B cell (primary cell): ENCODE results near the gene TFB1M. TPM values are rescaled to one million over a fixed set of nuclear protein-coding genes. Genes with fewer than 3 reads are reported as not detected.
A peak's percentile ranks its signal among the peaks of the same experiment; 100 is the strongest.
"Not testable (repeated sequence)": the region's sequence is repeated elsewhere in the genome, so short reads cannot be mapped to it uniquely, and the experiment has no call there.

Experiments
- ATAC-seq: fragments of 200-7000 bp; cut with Tn5 transposase; one replicate; pipeline ENCODE4 v1.10.0; 2021; ENCODE audit warnings: low read depth, mild to moderate bottlenecking, moderate number of reproducible peaks, moderate library complexity
- CTCF ChIA-PET: fragments of 350-600 bp; sonication (Branson Sonifier 250); formaldehyde crosslinking; loops from one replicate; lab custom pipeline; 2021; ENCODE audit warnings: antibody characterized with exemption, inconsistent platforms; lab: Charles Lee
- POLR2A ChIA-PET: fragments of 350-600 bp; sonication (Branson Sonifier 250); formaldehyde crosslinking; loops from one replicate; lab custom pipeline; 2021; ENCODE audit warnings: antibody characterized with exemption; lab: Charles Lee
- DNase-seq: peaks from one replicate; pipeline ENCODE4 v3.0.0; 2013
- H2AFZ ChIP-seq: 2 replicates; pipeline ENCODE4 v1.6.1; 2012; ENCODE audit warnings: mild to moderate bottlenecking, low read depth, low read length; ENCODE audit not compliant: insufficient read depth, poor library complexity, severe bottlenecking
- H3K27ac ChIP-seq, 2 donors: 1 replicate in 1 of 2; 2 replicates in 1 of 2; pipeline ENCODE4 v1.5.1; 2012 to 2013; ENCODE audit warnings: low read length in 2 of 2, mild to moderate bottlenecking in 2 of 2, moderate library complexity in 1 of 2
- H3K27me3 ChIP-seq, 4 experiments: fragments of 200-600 bp in 1 of 4; sonication (generic) in 1 of 4; replicated peaks in 1 of 4; 1 replicate in 2 of 4; 2 replicates in 2 of 4; pipeline versions ENCODE4 v1.6.1 to v1.7.0; 2013 to 2016; ENCODE audit warnings: low read length in 3 of 4, mild to moderate bottlenecking in 2 of 4, mixed read lengths in 1 of 4, moderate library complexity in 1 of 4; ENCODE audit not compliant: insufficient read depth in 4 of 4, control insufficient read depth in 3 of 4; ENCODE audit errors: control extremely low read depth in 1 of 4
- H3K36me3 ChIP-seq, 2 experiments: replicated peaks in 1 of 2; 1 replicate in 1 of 2; 2 replicates in 1 of 2; pipeline versions ENCODE4 v1.6.1 to v1.7.1; 2013; ENCODE audit warnings: low read length in 1 of 2; ENCODE audit not compliant: insufficient read depth in 2 of 2, control insufficient read depth in 1 of 2; ENCODE audit errors: control extremely low read depth in 1 of 2, extremely low read depth in 1 of 2
- H3K4me1 ChIP-seq, 2 donors: fragments of 200-600 bp in 1 of 2; sonication (generic) in 1 of 2; 1 replicate in 1 of 2; 2 replicates in 1 of 2; pipeline versions ENCODE4 v1.5.1 to v1.6.1; 2013 to 2017; ENCODE audit warnings: low read length in 2 of 2; ENCODE audit not compliant: control insufficient read depth in 2 of 2, insufficient read depth in 2 of 2
- H3K4me2 ChIP-seq: replicated peaks from 2 replicates; pipeline ENCODE3; 2012; ENCODE audit warnings: mild to moderate bottlenecking, low read depth, low read length; ENCODE audit not compliant: poor library complexity, severe bottlenecking
- H3K4me3 ChIP-seq, 5 experiments: fragments of 200-600 bp in 1 of 5; sonication (generic) in 1 of 5; 1 replicate in 3 of 5; 2 replicates in 2 of 5; pipeline versions ENCODE4 v1.5.1 to v1.7.0; 2011 to 2016; ENCODE audit warnings: low read length in 4 of 5, mild to moderate bottlenecking in 4 of 5, low read depth in 2 of 5, control low read depth in 1 of 5, moderate library complexity in 1 of 5; ENCODE audit not compliant: insufficient read depth in 1 of 5; ENCODE audit errors: control extremely low read depth in 1 of 5, extremely low read depth in 1 of 5
- H3K79me2 ChIP-seq: fragments of 200-600 bp; sonication (generic); one replicate; pipeline ENCODE4 v1.6.0; 2016; ENCODE audit warnings: low read length; ENCODE audit not compliant: control insufficient read depth, insufficient read depth
- H3K9ac ChIP-seq: fragments of 200-600 bp; sonication (generic); 2 replicates; pipeline ENCODE4 v1.6.1; 2017; ENCODE audit warnings: mild to moderate bottlenecking, low read length, moderate library complexity
- H3K9me3 ChIP-seq, 3 donors: one replicate each; pipeline versions ENCODE4 v1.6.1 to v1.7.1; 2013; ENCODE audit warnings: low read length in 2 of 3; ENCODE audit not compliant: control insufficient read depth in 2 of 3, insufficient read depth in 1 of 3; ENCODE audit errors: control extremely low read depth in 1 of 3
- H4K20me1 ChIP-seq: 2 replicates; pipeline ENCODE4 v1.6.0; 2012; ENCODE audit warnings: mild to moderate bottlenecking, low read length; ENCODE audit not compliant: insufficient read depth, control insufficient read depth, poor library complexity, severe bottlenecking
- H3K27ac Mint-ChIP-seq: one replicate; pipeline ENCODE4 v1.8.0; 2021; ENCODE audit warnings: mixed read lengths
- H3K27me3 Mint-ChIP-seq: one replicate; pipeline ENCODE4 v1.8.0; 2021; ENCODE audit warnings: mixed read lengths
- H3K4me1 Mint-ChIP-seq: one replicate; pipeline ENCODE4 v1.8.0; 2021; ENCODE audit warnings: mixed read lengths
- H3K4me3 Mint-ChIP-seq: one replicate; pipeline ENCODE4 v1.8.0; 2021; ENCODE audit warnings: mixed read lengths
- H3K9me3 Mint-ChIP-seq: one replicate; pipeline ENCODE4 v1.8.0; 2022; ENCODE audit warnings: mixed read lengths; ENCODE audit not compliant: insufficient read depth
- CTCF ChIP-seq: fragments of 200-600 bp; IDR thresholded peaks from one replicate; pipeline ENCODE4 v1.8.0; 2022; ENCODE audit warnings: antibody characterized with exemption, mild to moderate bottlenecking
- EZH2 ChIP-seq: IDR thresholded peaks from 2 replicates; pipeline ENCODE4 v1.6.1; 2012; ENCODE audit warnings: borderline replicate concordance, low read depth, mild to moderate bottlenecking, moderate library complexity, low read length; ENCODE audit not compliant: insufficient read depth, poor library complexity, severe bottlenecking
- WGBS: methylation state at CpG from one replicate; pipeline ENCODE4 v1.1.5; 2013; ENCODE audit warnings: missing lambda C conversion rate; ENCODE audit not compliant: insufficient coverage; 5-methylcytosine and 5-hydroxymethylcytosine counted together
- intact Hi-C: fragments of 100-400 bp; cut with micrococcal nuclease; formaldehyde crosslinking; loops from one replicate; pipeline ENCODE4 v1.10.0; 2022
- polyA plus RNA-seq: library from polyadenylated mRNA; depleted of rRNA; stranded (reverse); fragments of >200 nt; gene quantifications from 2 replicates; pipeline ENCODE4 v1.2.3, GENCODE V29; 2012
- total RNA-seq, 2 donors: library from RNA; stranded (reverse); fragments of 120-200 nt in 1 of 2; gene quantifications; 1 replicate in 1 of 2; 2 replicates in 1 of 2; pipeline versions ENCODE4 v1.2.3 to v1.2.4, GENCODE V29; 2013 to 2022

TFB1M gene
- total and polyA plus RNA-seq, 2 donors (not counting 1 experiment from before 2014, with no cell fraction given): 18.6 to 49.9 TPM

- intact Hi-C loops: loop anchor here (5.0 kb wide), 1 partner anchor 587 kb away; no protein-coding TSS in a partner anchor
- Histone ChIP-seq H3K27me3 (no peaks in the 10 kb centered on the region), H2AFZ (no peak overlapping the region), H4K20me1 (no peaks in the 10 kb centered on the region), H3K4me1 (no peaks in the 10 kb centered on the region), H3K27ac (no peak overlapping the region), H3K79me2 (no peaks in the 10 kb centered on the region), H3K9ac (no peak overlapping the region), H3K4me3 (no peak overlapping the region), H3K4me2 (no peak overlapping the region), H3K36me3 (peaks cover 5 to 36% of the 10 kb centered on the region in 2 experiments), H3K9me3 (no peaks in the 10 kb centered on the region)
- POLR2A ChIA-PET: interaction anchor here (0.6 kb wide), 1 partner anchor 354 kb away, joined by 3 read pairs; no protein-coding TSS in a partner anchor
- ATAC-seq (no peak), DNase-seq (no peak)
- Mint-ChIP-seq H3K4me3 (no peak overlapping the region), H3K4me1 (no peaks in the 10 kb centered on the region), H3K27me3 (no peaks in the 10 kb centered on the region), H3K27ac (no peak overlapping the region), H3K9me3 (no peaks in the 10 kb centered on the region)
- TF ChIP-seq CTCF (no peak), EZH2 (no peak)
- WGBS: 100% methylated on average over 3 of the region's 3 CpGs
- CTCF ChIA-PET: interaction anchor here (1.2 to 1.4 kb wide), 2 partner anchors 93 to 402 kb away, joined by 5 to 6 read pairs; no protein-coding TSS in a partner anchor
These were observed 44.5 kb downstream of the TFB1M start for GRCh38 chr6:155269765-155270164.

- not testable (repeated sequence) for H3K79me2 ChIP-seq, H2AFZ ChIP-seq, H3K9ac ChIP-seq, H3K9me3 ChIP-seq, H3K4me3 ChIP-seq, H3K4me2 ChIP-seq, H3K27me3 Mint-ChIP-seq, H3K4me1 ChIP-seq, H3K27ac Mint-ChIP-seq, H3K4me3 Mint-ChIP-seq, H3K27ac ChIP-seq, H3K27me3 ChIP-seq, ATAC-seq, H4K20me1 ChIP-seq, H3K9me3 Mint-ChIP-seq, H3K4me1 Mint-ChIP-seq
- peak; percentile 36 for TF ChIP-seq CTCF
- DNase-seq: peak; percentile 16
- CTCF ChIA-PET: interaction anchor here (0.6 to 2.4 kb wide), 5 partner anchors 20 to 400 kb away, joined by 3 to 11 read pairs (median 6); no protein-coding TSS in a partner anchor
- POLR2A ChIA-PET: interaction anchor here (0.6 kb wide), 1 partner anchor 158 kb away, joined by 5 read pairs; no protein-coding TSS in a partner anchor
- H3K36me3 ChIP-seq: peaks cover 12 to 32% of the 10 kb centered on the region in 2 experiments
- intact Hi-C loops: loop anchor here (5.0 kb wide), 1 partner anchor 586 kb away; no protein-coding TSS in a partner anchor
- 93% methylated on average over 1 of the region's 5 CpGs for WGBS
These were observed 46.0 kb downstream of the TFB1M start for GRCh38 chr6:155268088-155268867.
